GM18909 (cell line): ENCODE data around the gene SUGCT.
"Not testable (repeated sequence)": the region's sequence is repeated elsewhere in the genome, so short reads cannot be mapped to it uniquely, and the experiment has no call there.

Experiments used
- ATAC-seq: cut with Tn5 transposase; IDR thresholded peaks from one replicate; pipeline ENCODE4 v1.9.1; 2021; ENCODE audit warnings: mild to moderate bottlenecking; ENCODE audit not compliant: unreplicated experiment, poor library complexity

Gene SUGCT

GRCh38 chr7:40194745-40195144 lies 59.9 kb downstream of the SUGCT start:
- ATAC-seq: no peak

GRCh38 chr7:40197527-40197926 lies 62.7 kb downstream of the SUGCT start:
- no peak for ATAC-seq

DNA sequence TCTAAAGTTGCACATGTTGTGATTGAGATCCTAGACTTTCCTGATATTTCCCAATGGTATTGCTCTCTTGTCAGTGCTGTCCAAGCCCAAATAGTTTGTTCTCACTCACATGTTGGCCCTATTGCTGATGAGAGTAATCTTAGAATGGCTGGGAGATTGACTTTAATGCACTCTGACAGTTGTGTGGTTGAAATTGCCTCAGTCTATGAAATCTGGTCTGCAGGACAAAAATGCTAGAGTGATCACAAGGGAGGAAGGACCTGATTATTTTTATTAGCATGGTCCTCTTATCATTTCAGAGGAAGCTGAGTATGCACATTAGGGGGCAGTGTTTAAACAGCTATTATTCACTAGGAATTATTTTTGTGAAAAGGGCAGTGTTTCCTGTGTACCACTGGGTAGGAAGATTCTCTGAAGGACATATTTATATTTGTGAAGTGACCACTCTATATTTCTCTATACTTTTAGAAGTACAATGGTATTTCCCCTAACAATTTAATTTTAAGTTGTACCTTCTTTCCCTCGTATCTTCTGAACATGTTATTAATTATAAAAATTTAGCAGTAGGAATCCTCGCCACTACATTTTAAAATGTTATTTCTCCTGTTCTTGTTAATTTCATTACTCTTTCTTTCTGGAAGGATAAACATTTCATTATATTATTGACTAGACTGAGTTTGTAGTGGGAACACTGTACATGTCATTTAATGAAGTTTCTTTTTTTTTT lies 64.4 kb downstream of the SUGCT start:
- ATAC-seq: no peak

DNA sequence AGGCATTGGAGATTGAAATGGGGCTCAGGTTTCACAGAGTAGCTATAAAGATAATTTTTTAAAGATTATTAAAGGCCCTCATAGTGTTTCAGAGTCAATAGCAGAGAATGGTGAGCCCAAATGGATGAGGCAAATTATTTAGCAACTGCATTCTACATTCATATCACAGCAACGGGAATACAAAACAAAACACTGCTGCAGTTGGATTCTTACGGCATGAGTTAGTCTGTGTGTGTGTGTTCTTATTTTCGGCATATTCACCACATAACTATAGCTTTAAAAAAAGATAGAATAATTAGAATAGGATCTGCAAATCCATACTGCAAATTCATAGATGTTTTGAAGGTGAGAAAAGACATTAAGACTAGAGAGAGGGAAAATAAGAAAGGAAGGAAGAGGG lies 66.0 kb downstream of the SUGCT start:
- no peak for ATAC-seq

DNA sequence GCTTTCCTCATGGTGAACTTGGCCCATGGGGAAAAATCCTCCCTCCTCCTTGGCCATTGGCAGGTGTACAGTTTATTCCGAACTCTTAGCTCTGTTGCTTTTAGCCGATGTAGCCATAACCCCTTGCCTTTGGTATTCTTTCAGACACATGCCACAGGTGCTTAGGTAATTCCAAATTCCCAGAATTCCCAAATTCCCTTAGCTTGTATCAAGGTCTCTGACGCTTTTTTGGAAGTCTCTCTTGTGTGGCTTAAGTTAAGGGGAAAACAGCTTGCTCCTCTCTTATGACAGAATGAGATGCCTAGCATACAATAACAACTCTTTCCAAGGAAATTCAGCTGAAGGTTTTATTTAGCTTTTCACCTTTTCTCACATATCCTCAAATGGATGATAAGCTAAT lies 68.0 kb downstream of the SUGCT start:
- ATAC-seq: no peak

DNA sequence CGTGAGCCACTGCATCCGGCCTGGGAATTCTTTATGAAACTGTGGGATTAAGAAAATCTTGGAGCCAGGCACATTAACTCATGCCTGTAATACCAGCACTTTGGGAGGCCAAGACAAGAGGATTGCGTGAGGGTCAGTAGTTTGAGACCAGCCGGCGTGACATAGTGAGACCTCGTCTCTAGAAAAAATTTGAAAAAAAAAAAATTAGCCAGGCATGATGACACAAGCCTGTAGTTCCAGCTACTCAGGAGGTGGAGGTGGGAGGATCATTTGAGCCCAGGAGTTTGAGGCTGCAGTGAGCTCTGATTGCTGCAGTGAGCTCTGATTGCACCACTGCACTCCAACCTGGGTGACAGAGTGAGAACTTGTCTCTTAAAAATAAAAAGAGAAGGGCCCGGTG lies 69.8 kb downstream of the SUGCT start:
- ATAC-seq: no peak

GRCh38 chr7:40205992-40206391 lies 71.2 kb downstream of the SUGCT start:
- ATAC-seq: no peak

DNA sequence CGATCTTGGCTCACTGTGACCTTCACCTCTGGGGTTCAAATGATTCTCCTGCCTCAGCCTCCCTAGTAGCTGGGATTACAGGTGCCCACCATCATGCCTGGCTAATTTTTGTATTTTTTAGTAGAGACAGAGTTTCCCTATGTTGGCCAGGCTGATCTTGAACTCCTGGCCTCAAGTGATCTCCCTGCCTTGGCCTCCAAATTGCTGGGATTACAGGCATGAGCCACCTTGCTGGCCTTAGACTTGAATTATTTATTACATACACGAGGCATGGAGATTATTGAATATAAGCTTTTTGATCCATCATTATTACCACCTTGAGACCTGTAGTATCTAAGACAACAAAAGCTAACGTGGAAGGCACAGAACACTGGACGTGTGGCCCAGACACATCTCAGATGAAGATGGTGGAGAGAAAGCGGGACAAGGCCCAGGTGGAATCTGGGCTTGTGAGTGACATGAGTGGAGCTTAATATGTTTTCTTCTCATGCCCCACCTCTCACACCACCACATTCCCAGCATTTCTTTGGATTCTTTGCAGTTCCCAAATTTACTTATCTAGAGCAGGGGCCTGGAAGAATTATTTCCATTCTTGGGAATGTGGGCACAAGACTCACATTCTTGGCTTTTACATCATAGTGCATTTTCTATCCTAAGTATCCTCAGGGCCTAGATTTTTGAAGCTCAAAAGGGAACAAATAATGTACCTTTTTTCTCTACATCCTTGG lies 76.6 kb downstream of the SUGCT start:
- ATAC-seq: no peak

GRCh38 chr7:40213291-40213690 lies 78.5 kb downstream of the SUGCT start:
- no peak for ATAC-seq

DNA sequence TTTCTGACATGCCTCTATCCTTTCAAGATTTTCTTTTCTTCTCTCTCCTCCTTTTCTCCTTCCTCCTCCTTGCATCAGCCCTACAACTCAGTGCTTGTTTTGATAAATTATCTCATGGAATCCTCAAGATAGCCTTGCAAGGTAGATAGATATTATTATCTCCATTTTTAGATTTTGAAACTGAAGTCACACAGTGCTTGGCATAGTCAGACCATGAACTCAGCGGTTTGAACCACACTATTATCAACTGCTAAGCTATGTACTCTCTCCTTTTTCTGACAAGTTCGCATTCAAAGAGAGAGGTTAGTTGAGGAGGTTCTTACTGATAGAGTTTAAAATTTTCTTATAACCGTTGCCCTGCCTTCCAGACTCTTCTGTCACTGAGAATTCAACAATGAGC lies 79.1 kb downstream of the SUGCT start:
- no peak for ATAC-seq

GRCh38 chr7:40218612-40219011 lies 83.8 kb downstream of the SUGCT start:
- not testable (repeated sequence) for ATAC-seq

- no peak for ATAC-seq
Measured at GRCh38 chr7:40219917-40220316, 85.1 kb downstream of the SUGCT start.

DNA sequence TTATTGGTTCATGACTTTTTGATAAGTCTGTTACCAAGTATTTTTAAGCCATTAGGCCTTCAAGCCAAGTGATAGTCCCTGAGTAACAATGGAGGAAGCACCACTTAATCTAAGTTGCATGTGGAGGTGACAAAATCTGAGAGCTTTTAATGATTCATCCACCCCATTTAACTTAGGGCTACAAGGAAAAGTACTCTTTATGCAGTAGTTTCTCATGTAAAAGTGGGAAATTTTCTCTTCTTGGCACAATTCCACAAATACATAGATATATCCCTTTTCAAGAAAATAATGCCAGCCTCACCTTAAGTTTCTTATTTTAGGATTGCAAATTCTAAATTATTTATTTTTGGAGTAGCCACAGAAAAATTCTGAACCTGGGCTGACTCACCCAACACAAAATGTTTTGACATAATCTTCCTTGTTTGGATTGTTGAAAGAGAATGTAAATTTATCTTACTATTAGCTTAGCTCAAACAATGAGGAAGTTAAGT lies 85.7 kb downstream of the SUGCT start:
- ATAC-seq: no peak

DNA sequence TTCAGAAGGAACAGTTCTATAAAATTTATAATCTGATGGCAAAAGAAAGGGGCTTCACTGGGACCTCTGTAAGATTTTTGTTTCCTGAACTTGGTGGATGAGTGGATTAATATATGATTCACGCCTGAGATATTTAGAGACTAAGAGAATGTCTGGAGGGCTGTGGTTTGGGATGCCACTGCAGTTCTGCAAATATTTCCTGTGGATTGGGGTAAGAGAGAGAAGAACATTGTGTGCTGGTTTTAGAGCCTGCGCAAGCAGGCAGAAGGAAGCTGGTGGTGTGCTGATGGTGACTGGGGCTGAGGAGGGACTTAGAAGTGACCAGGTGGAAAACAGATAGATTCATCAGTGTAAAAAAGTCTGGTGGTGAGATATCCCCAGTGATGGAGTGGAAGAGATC lies 87.0 kb downstream of the SUGCT start:
- ATAC-seq: no peak

- no peak for ATAC-seq
Measured at GRCh38 chr7:40223451-40224127, 88.8 kb downstream of the SUGCT start.

GRCh38 chr7:40230101-40230500 lies 95.3 kb downstream of the SUGCT start:
- no peak for ATAC-seq

DNA sequence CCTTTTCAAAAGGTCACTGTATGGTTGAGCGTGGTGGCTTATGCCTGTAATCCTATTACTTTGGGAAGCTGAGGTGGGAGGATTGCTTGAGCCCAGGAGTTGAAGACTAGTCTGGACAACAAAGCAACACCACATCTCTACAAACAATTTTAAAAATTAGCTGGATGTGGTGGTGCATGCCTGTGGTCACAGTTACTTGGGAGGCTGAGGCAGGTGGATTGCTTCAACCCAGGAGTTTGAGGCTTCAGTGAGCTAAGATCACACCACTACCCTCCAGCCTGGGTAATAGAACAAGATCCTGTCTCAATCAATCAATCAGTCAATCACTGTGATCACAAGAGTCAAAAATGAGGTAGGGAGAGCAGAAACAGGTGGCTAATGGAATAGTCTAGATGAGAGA lies 97.0 kb downstream of the SUGCT start:
- ATAC-seq: no peak

GRCh38 chr7:40232242-40232893 lies 97.6 kb downstream of the SUGCT start:
- no peak for ATAC-seq

DNA sequence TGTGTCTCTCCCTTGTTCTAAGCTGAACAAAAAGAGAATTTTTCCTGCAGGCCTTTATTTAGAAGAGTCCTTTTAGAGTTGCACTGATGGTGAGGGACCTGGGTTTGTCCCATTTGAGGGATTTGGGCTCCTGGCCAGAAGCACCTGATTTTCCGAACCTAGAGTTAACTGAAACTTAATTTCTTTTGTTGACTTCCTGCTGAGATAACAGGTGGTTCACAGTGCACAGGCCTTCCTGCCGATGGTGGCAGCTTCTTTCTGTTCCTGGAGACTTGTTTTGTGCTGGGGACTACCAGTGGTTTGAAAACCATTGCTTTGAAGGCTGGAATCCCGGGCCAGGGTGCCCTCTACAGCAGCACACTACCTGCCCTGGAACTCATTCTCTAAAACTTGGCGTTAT lies 99.2 kb downstream of the SUGCT start:
- ATAC-seq: no peak

GRCh38 chr7:40234666-40235065 lies 99.9 kb downstream of the SUGCT start:
- no peak for ATAC-seq

GRCh38 chr7:40237731-40238130 lies 102.9 kb downstream of the SUGCT start:
- no peak for ATAC-seq
